ENCODE results near the gene TBX18.

Gene TBX18

DNA sequence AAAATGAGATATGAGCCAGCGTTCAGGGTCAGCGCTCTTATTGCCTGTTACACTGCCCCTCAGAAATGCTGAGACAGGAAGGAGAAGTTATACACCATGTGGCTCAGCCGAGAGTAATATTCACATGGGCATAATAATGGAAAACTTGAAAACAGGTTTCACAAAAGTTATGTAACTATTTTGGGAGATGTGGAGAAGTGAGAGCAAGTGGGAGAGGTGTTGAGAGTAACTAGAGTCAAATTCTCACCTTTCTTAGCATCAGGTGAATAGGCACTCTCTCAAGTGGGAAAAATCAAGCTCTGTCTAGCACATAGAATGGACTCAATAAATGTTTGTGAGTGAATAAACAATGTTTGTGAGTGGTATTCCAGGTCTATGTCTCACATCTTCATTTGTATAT is 94.5 kb downstream of the TBX18 start:
- no peak for DNase-seq (ENCODE audit: low read depth)

DNA sequence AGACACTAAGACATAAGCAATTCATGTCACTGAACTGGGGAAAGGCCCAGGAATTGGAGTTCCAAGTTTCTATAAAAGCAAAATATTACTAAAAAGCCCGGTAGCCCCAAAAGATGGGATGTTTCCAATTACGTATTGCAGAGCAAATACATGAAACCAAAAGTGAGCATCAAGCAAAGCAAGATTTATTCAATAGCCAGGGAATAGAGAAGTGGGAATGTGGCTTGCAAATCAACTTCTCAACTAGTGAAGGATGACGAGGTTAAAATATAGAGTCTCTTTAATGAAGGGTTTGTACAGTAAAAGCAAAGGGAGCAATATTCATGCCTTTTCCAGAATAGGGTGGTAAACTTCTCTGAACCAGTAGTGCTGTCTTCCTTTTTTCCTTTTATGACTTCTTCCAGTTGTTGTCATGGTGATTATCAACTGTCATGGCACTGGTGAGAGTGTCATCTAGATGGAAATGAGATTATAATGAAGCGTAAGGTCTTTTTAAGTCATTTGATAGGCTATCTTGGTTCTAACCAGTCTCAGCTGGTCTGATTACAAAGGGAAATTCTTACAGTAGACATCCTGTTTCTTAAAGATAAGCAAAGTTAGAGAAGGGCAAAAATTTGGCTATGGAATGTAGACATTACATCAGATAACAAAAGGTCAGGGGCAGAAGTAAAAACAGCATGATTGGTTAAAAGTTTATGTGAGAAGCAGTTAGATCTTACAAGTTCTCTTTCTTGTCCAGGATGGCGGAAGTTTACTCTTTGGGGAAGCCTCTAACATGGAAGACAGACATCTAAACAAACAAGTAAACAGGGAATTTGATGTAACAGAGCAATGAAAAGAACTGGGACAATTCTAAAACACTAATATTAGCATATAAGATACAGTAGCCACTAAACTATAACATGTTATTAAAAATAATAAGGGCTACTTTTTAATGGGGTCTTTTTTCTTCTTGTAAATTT is 96.9 kb downstream of the TBX18 start:
- no peak for DNase-seq (ENCODE audit: low read depth)

DNA sequence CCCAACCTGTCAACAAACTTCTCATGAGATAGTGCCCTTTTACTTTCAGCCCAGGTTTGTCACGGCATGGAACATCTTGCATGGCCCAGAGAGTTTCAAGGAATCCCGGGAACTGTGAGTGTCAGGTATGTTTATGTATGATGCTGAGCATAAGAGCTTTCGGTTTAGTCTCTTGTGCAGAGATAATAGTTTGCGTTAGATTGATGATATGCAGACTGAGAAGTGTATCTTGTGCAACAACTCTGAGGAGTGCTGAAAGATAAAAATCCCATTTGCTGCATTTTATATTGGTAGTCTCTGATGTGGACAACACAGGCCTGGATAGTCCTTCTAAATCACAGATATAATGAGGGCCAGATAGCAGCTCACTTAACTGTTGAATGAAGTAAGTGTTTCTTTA is 99.0 kb downstream of the TBX18 start:
- no peak for DNase-seq (ENCODE audit: low read depth)

DNA sequence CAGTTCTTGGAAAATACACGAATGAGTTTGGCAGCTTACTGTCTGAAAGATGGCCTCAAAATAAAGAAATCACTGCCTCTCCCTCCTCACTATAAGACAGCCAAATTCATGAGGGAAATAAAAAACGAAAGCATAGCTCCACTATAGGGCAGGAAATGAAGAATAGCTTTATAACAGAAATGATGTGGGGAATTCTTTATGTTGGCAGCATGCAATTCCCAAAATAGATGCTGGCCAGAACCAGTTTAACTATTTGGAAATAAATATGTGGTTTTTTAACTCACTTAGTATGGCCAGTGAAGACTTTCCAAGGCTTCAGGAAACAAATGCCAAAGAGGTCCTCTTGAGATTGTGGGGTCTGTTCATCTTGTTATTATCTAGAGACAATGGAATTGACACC is 100.5 kb downstream of the TBX18 start:
- DNase-seq (ENCODE audit: low read depth): no peak

DNA sequence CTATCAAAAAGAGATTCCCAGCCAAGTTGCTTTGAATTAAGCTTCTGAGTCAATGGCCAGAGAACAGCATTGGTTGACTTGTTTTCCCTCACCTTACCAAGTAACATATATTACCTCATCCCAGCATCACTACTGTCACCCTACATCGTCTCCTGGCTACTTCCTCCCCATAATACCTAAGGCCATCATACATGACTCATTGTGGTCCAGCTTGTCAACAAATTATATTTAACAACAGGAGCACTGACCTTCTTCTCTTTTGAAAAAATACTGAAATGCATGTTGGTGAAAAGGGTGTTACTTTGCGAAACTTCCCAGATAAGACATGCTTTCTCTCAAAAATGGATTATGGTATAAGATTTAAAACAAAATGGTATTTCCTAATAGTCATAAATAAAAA is 106.9 kb downstream of the TBX18 start:
- DNase-seq (ENCODE audit: low read depth): no peak

DNA sequence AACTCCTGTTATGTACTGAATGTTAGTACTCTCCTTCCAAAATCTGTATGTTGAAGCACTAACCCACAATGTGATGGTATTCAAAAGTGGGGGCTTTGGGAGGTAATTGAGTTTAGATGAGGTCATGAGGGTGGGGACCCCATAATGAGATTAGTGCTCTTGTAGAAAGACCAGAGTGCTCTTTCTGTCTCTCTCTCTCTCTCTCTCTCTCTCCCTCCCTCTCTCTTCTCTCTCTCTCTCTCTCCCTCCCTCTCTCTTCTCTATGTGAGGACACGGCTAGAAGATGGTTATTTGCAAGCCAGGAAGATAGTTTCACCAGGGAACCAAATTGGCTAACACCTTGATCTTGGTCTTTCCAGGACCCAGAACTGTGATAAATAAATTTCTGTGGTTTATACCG is 107.4 kb downstream of the TBX18 start:
- DNase-seq (ENCODE audit: low read depth): no peak

DNA sequence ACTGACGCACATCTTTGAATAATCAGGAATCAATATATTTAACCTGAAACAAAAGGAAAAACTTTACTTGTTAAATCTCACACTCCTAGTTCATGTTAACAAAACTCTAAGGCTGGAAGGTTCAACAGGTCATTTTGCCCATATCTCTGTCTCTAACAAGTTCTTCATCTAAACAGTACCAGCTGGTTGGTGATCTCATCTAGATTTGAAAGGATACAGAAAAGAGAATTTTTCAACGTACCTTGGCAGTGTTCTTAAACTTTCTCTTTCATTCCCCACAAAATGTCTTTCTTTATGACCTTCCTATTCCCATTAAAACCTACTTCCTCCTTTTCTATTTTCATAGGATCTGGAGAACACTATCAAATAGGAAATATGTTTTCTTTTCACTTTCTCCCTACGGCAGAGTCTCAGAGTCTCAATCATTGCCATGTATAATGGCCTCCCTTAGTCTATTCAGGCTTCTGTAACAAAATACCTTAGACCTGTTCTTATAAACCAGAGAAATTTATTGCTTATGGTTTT is 111.3 kb downstream of the TBX18 start:
- DNase-seq (ENCODE audit: low read depth): no peak

DNA sequence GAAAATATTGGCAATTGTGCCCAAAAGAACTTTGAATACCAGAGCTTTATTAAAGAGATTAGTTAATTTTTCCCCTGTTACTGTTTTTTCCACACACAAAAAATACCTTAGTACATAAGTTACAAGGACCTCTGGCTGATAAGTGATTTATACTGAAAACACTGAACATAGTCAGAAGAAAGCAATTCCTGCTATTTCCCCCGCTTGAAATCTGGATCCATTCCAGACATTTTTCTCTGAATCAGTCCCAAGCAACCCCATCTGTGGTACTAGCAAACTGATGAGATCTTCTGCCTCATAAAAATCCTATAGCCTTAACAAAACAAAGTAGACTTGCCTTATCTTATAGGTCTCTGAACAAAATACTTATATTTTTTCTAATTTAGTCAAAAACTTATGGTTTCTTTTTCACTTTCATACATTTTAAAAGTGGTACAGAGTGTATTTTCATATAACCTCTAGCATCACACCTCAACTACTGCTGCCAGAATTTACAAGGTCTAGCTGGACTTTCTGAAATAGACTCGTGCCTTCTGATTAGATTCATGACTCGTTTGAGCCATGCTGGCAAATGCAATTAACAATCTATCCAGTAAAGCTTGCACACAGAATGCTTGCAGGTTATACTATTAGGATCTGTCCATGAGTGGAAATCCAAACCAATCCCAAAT is 111.9 kb downstream of the TBX18 start:
- DNase-seq (ENCODE audit: low read depth): no peak

DNA sequence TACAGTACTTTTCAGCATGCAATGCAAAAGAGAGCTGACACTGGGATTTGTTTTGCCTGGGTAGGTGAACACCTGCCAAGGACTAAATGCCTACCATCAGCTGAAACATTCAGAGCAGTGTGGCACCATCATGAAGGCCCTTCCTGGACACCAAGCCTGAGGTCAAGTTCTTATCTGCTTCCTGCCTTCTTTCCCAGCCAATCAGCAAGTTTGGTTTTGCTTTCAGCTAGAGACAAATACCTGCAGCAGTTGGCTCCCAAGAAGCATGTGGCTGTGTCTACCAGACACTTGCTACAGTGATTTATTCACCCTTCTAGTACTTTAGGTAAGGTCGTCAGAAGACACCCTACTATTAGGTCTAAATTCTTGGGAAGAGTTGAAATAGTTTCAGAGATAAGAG is 112.8 kb downstream of the TBX18 start:
- DNase-seq (ENCODE audit: low read depth): no peak

DNA sequence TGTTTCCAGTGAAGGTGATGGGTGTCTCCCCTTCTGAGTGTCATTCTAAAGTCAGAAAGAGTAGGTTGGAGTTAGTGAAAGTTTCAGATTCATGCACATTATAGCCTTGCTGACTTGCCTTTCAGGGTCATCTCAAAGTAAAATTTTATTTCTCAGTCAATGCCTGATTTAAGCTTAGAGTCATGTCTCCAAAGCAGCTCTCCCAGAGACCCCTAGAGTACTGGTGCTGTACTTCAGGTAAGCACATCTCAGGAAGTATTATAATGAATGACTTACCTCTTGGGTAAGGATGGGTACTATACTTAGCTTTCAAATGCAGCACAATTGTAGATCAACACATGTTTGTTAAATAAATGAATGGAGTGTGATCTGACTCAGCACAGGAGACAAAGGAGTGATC is 116.0 kb downstream of the TBX18 start:
- no peak for DNase-seq (ENCODE audit: low read depth)

DNA sequence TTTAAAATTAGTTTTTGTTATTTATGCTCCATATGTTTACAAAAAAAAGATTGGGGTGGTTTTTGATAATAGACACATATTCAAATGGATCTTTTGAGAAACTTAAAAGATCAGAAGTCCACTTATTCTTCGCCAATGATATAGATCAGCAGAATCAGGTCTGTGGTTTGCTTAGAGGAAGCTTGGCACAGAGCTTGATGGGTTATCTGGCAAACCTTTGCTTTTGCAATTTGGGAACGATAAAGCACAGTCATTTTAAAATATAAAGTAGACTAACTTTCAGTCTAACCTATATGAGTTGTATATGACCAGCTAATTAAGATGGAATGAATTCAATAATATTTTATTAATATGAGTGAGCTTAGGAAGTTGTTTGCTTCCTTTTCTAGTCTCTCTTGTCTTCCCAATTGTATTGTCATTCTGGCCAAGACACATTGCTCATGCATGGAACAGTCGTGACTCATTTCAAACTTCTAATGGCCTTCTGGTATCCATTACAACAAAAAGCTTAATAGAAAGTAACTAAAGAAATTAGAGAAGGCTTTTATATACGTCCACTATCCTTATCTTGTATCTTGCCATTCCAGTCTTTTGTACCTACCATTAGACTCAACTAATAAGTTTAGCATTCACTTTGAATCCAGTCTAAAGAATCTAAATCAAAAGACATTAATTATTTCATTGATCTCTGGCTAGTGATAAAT is 118.7 kb downstream of the TBX18 start:
- DNase-seq (ENCODE audit: low read depth): no peak

DNA sequence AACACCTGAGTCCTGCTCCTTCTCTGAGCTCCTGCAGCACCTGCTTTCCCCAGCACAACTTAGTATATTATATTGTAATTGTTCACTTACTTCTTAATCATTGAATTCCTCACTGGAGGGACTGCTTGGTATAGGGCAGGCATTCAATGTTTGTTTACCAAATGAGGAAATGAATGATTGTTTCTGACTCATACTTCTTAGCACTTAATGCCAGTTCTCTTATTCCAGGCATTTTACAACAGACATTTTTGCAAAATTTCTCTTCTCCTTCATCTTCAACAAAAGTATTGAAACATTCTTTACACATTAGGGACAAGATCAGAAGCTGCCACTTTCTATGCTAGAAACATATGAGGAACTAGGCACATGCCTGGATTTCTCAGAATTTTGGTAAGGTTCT is 119.4 kb downstream of the TBX18 start:
- no peak for DNase-seq (ENCODE audit: low read depth)

DNA sequence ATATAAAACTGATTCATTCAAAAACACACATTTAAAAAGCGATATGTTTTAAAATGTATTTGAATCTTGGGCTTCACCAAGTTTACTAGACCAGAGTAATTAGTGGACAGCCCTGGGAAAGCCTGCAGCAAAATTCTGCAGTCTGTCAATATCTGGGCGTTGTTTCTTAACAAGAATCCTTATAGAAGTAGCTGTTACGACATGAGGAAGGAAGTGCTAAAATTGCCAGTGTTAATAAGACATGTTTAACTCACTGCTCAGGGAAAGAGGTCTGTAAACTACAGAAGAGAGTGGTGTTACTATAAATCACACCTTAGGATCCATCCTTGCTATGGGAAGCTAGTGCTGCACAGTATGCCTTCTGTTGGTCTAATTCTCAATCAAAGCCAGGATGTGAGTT is 120.6 kb downstream of the TBX18 start:
- DNase-seq (ENCODE audit: low read depth): no peak

DNA sequence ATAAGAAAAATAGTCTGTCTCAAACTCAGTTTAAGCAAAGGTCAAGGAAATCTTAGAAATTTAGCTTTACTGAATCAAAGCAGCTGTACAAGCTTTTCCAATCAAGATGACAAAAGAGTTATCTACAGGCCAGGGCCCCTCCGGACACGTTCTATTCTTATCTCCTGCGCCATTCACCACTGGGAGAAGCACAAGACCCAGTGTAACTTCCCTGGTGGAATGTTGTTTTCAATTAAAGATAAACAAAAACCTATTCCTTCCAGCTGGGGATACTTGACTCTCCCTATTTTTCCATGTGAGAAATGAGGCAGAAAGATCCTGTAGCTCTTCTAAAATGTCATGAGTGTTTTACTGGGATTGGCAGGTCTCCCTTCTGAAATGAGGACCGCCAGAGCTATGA is 123.3 kb downstream of the TBX18 start:
- no peak for DNase-seq (ENCODE audit: low read depth)

DNA sequence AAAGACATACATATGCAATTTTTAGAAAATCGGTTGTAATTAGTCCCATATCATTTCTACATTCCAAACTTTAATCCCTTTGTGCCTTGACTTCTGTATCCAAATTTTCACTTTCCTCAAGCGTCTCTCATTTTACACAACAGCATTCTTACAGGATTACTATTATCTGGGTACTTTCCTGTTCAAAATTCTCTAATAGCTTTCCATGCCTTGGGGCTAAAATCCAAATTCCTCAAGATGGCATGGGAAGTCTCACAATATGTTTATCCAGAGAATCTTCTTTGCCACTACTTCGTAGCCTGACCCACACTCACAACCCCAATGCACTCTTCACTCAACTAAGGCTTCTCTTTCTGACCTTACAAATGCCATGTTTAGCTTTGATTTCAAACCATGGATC is 125.0 kb downstream of the TBX18 start:
- no peak for DNase-seq (ENCODE audit: low read depth)

DNA sequence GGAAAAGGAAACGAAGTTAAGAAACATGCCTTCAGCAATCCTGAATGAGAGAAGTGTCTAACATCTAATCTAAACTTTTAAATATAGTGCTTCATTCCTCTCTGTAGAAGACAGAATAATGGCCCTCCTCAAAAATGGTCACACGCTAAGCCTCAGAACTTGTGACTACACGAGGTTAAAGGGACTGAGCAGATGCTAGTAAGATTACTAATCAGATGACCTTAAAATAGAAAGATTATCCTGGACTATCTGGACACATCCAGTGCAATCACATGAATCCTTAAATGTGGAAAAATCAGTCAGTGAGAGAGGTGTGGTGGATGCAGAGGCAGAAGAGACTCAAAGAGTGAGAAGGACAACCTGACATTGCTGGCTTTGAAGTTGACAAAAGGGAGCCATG is 126.1 kb downstream of the TBX18 start:
- no peak for DNase-seq (ENCODE audit: low read depth)

Data from activated T-cell treated with anti-CD3 and anti-CD28 coated beads for 48 hours (primary cell).